ENCODE data around the gene ZC3H7B.

- TF ChIP-seq CTCF (conservative IDR thresholded peaks at IDR 0.05; ENCODE audit: low read length) = no peak
- no peak for TF ChIP-seq EZH2phosphoT487 (IDR thresholded peaks at IDR 0.05; ENCODE audit: borderline replicate concordance)
These were observed 105.1 kb downstream of the ZC3H7B start for GRCh38 chr22:41406410-41406809.
